Smooth muscle cell (in vitro differentiated cells): ENCODE data around the gene MEF2C. TPM values are rescaled to one million over a fixed set of nuclear protein-coding genes. Genes with fewer than 3 reads are reported as not detected.
A peak's percentile ranks its signal among the peaks of the same experiment; 100 is the strongest.

ENCODE experiments used
- DNase-seq: peaks from one replicate; lab custom pipeline; 2025; ENCODE audit not compliant: unreplicated experiment; lab: John Stamatoyannopoulos, UW
- H2AFZ ChIP-seq: fragments of 200-600 bp; sonication (generic); 2 replicates; pipeline ENCODE4 v1.6.0; 2016; ENCODE audit warnings: antibody characterized with exemption, low read depth, mild to moderate bottlenecking
- H3F3A ChIP-seq: fragments of 200-600 bp; sonication (generic); 2 replicates; pipeline ENCODE4 v1.6.0; 2017; ENCODE audit warnings: antibody characterized with exemption, low read depth
- H3K27ac ChIP-seq: fragments of 200-600 bp; sonication (generic); 2 replicates; pipeline ENCODE4 v1.5.1; 2016; ENCODE audit warnings: low read depth, mild to moderate bottlenecking
- H3K27me3 ChIP-seq: fragments of 200-600 bp; sonication (generic); 2 replicates; pipeline ENCODE4 v1.6.1; 2016; ENCODE audit warnings: low read depth, mild to moderate bottlenecking
- H3K36me3 ChIP-seq: fragments of 200-600 bp; sonication (generic); 2 replicates; pipeline ENCODE4 v1.5.1; 2016; ENCODE audit warnings: low read depth
- H3K4me1 ChIP-seq: fragments of 200-600 bp; sonication (generic); 2 replicates; pipeline ENCODE4 v1.5.1; 2016; ENCODE audit warnings: low read depth
- H3K4me2 ChIP-seq: fragments of 200-600 bp; sonication (generic); 2 replicates; pipeline ENCODE4 v1.6.0; 2016; ENCODE audit warnings: mild to moderate bottlenecking
- H3K4me3 ChIP-seq: fragments of 200-600 bp; sonication (generic); 2 replicates; pipeline ENCODE4 v1.5.1; 2016; ENCODE audit warnings: mild to moderate bottlenecking
- H3K79me2 ChIP-seq: fragments of 200-600 bp; sonication (generic); 2 replicates; pipeline ENCODE4 v1.6.0; 2016; ENCODE audit warnings: low read depth, mild to moderate bottlenecking
- H3K9ac ChIP-seq: fragments of 200-600 bp; sonication (generic); 2 replicates; pipeline ENCODE4 v1.6.0; 2016; ENCODE audit warnings: low read depth
- H3K9me3 ChIP-seq: fragments of 200-600 bp; sonication (generic); replicated peaks from 2 replicates; pipeline ENCODE4 v1.5.1; 2016; ENCODE audit warnings: low read depth
- H4K20me1 ChIP-seq: fragments of 200-600 bp; sonication (generic); 2 replicates; pipeline ENCODE4 v1.6.0; 2016; ENCODE audit warnings: low read depth
- WGBS: methylation state at CpG from one replicate; pipeline ENCODE4 v1.1.7; 2016; ENCODE audit warnings: low lambda C conversion rate; 5-methylcytosine and 5-hydroxymethylcytosine counted together
- polyA plus RNA-seq: library from polyadenylated mRNA; unstranded; fragments of >200 nt; fragmentation: Nextera tagmentation; extraction: Ambion mirVana; gene quantifications from 2 replicates; pipeline ENCODE4 v1.2.1, GENCODE V29; 2016
- total RNA-seq: library from RNA; depleted of rRNA; stranded (reverse); fragments of >200 nt; gene quantifications from 2 replicates; pipeline ENCODE4 v1.2.3, GENCODE V29; 2014
- TF ChIP-seq, protein P1 (sequence below): fragments of 200-600 bp; sonication (generic); IDR thresholded peaks from 2 replicates; pipeline ENCODE4 v1.5.1; 2017; ENCODE audit warnings: borderline replicate concordance, mild to moderate bottlenecking, antibody characterized with exemption; ENCODE audit not compliant: insufficient read depth, poor library complexity, severe bottlenecking

Gene MEF2C
- total and polyA plus RNA-seq, 2 experiments from 2014 or later = 11.4 to 14.0 TPM

- no peaks in the 10 kb centered on the region for H3K27me3 ChIP-seq
- no peak overlapping the region for H3K9ac ChIP-seq
- H3K4me1 ChIP-seq = no peaks in the 10 kb centered on the region
- H3K36me3 ChIP-seq = no peaks in the 10 kb centered on the region
- no peak overlapping the region for H2AFZ ChIP-seq
- peaks cover 2% of the 10 kb centered on the region for H3F3A ChIP-seq
- TF ChIP-seq, protein P1, sequence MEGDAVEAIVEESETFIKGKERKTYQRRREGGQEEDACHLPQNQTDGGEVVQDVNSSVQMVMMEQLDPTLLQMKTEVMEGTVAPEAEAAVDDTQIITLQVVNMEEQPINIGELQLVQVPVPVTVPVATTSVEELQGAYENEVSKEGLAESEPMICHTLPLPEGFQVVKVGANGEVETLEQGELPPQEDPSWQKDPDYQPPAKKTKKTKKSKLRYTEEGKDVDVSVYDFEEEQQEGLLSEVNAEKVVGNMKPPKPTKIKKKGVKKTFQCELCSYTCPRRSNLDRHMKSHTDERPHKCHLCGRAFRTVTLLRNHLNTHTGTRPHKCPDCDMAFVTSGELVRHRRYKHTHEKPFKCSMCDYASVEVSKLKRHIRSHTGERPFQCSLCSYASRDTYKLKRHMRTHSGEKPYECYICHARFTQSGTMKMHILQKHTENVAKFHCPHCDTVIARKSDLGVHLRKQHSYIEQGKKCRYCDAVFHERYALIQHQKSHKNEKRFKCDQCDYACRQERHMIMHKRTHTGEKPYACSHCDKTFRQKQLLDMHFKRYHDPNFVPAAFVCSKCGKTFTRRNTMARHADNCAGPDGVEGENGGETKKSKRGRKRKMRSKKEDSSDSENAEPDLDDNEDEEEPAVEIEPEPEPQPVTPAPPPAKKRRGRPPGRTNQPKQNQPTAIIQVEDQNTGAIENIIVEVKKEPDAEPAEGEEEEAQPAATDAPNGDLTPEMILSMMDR = peak; percentile 47
- H3K4me3 ChIP-seq = no peak overlapping the region
- no peaks in the 10 kb centered on the region for H4K20me1 ChIP-seq
- H3K4me2 ChIP-seq = no peak overlapping the region
- WGBS = 34% methylated on average over 2 of the region's 2 CpGs
- DNase-seq = no peak
- H3K27ac ChIP-seq = no peak overlapping the region
- H3K79me2 ChIP-seq = no peaks in the 10 kb centered on the region
- no peaks in the 10 kb centered on the region for H3K9me3 ChIP-seq
Measured at GRCh38 chr5:88724201-88724600, 158.8 kb downstream of the MEF2C start.

GRCh38 chr5:88722546-88723073 is 160.4 kb downstream of the MEF2C start:
- Histone ChIP-seq H2AFZ (no peak overlapping the region), H3K27ac (no peak overlapping the region), H3F3A (no peaks in the 10 kb centered on the region), H3K9me3 (no peaks in the 10 kb centered on the region), H3K4me1 (no peaks in the 10 kb centered on the region), H3K27me3 (no peaks in the 10 kb centered on the region), H3K4me2 (no peak overlapping the region), H3K9ac (no peak overlapping the region), H3K4me3 (no peak overlapping the region), H3K36me3 (no peaks in the 10 kb centered on the region), H3K79me2 (no peaks in the 10 kb centered on the region), H4K20me1 (no peaks in the 10 kb centered on the region)
- DNase-seq = no peak
- TF ChIP-seq, protein P1 = no peak
- WGBS = 72% methylated on average over 20 of the region's 20 CpGs

GRCh38 chr5:88719434-88719833 is 163.6 kb downstream of the MEF2C start:
- no peak overlapping the region for H3K4me2 ChIP-seq
- no peaks in the 10 kb centered on the region for H4K20me1 ChIP-seq
- H3K79me2 ChIP-seq = no peaks in the 10 kb centered on the region
- H3F3A ChIP-seq = no peaks in the 10 kb centered on the region
- no peak overlapping the region for H3K9ac ChIP-seq
- no peaks in the 10 kb centered on the region for H3K4me1 ChIP-seq
- H3K36me3 ChIP-seq = no peaks in the 10 kb centered on the region
- TF ChIP-seq, protein P1 = no peak
- 91% methylated on average over 3 of the region's 3 CpGs for WGBS
- no peak overlapping the region for H3K4me3 ChIP-seq
- no peak overlapping the region for H2AFZ ChIP-seq
- no peaks in the 10 kb centered on the region for H3K27me3 ChIP-seq
- H3K9me3 ChIP-seq = no peaks in the 10 kb centered on the region
- DNase-seq = no peak
- no peak overlapping the region for H3K27ac ChIP-seq

DNA sequence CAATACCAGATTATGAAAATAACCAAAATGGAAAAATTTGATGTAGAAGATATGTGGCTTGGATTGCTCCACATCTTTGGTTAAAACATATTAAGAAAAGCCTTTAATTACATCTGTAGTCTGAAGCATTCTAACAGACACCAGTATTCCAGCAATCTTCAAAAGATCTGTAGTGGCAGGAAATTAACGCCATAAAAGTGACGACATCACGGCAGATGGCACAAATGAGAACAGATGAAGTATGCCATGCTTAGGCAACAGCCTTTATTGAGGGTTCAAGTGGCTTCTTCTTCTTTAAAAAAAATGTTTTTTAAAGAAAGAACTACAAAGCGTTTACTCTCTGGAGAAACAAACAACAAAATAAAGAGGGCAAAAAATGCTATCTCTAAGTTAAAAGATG is 164.2 kb downstream of the MEF2C start:
- H3K79me2 ChIP-seq = no peaks in the 10 kb centered on the region
- H3K36me3 ChIP-seq = no peaks in the 10 kb centered on the region
- no peak overlapping the region for H3K4me3 ChIP-seq
- H3K9me3 ChIP-seq = no peaks in the 10 kb centered on the region
- H4K20me1 ChIP-seq = no peaks in the 10 kb centered on the region
- H2AFZ ChIP-seq = no peak overlapping the region
- no peak overlapping the region for H3K4me2 ChIP-seq
- no peaks in the 10 kb centered on the region for H3F3A ChIP-seq
- H3K4me1 ChIP-seq = no peaks in the 10 kb centered on the region
- no peak for DNase-seq
- H3K27me3 ChIP-seq = no peaks in the 10 kb centered on the region
- no peak overlapping the region for H3K27ac ChIP-seq
- no peak overlapping the region for H3K9ac ChIP-seq
- 81% methylated on average over 4 of the region's 4 CpGs for WGBS
- TF ChIP-seq, protein P1 = no peak
